ENCODE measurements around the gene CD7. TPM values are rescaled to one million over a fixed set of nuclear protein-coding genes. Genes with fewer than 3 reads are reported as not detected.

Gene CD7
- polyA plus RNA-seq, 1 donor from 2014 or later: not detected

- Histone ChIP-seq H3K27ac (ENCODE audit: low read length) (peak overlapping the region; percentile 90), H3K27me3 (ENCODE audit: insufficient read depth, low read depth, low read length) (no peaks in the 10 kb centered on the region), H3K9ac (ENCODE audit: low read length) (peak overlapping the region; percentile 98), H3K79me2 (replicated peaks; ENCODE audit: insufficient read depth, low read length) (peaks cover 49% of the 10 kb centered on the region), H3K4me3 (ENCODE audit: low read length) (peak overlapping the region; percentile 95), H4K20me1 (ENCODE audit: insufficient read depth) (peaks cover 31% of the 10 kb centered on the region), H3F3A (ENCODE audit: insufficient read depth, low read length, poor library complexity, severe bottlenecking) (no peaks in the 10 kb centered on the region), H2AFZ (ENCODE audit: low read depth, low read length) (peak overlapping the region; percentile 88), H3K36me3 (ENCODE audit: insufficient read depth, low read length) (no peaks in the 10 kb centered on the region), H3K9me2 (ENCODE audit: insufficient read depth, low read length) (no peaks in the 10 kb centered on the region), H3K9me3 (ENCODE audit: low read length) (no peaks in the 10 kb centered on the region), H3K4me2 (ENCODE audit: low read length) (peak overlapping the region; percentile 63)
- TF ChIP-seq TAF1 (IDR thresholded peaks at IDR 0.05; ENCODE audit: low read depth): no peak
- peak; percentile 27 for TF ChIP-seq REST (IDR thresholded peaks at IDR 0.05; ENCODE audit: borderline replicate concordance)
Observed at GRCh38 chr17:82272495-82273326, 44.7 kb downstream of the CD7 start.

DNA sequence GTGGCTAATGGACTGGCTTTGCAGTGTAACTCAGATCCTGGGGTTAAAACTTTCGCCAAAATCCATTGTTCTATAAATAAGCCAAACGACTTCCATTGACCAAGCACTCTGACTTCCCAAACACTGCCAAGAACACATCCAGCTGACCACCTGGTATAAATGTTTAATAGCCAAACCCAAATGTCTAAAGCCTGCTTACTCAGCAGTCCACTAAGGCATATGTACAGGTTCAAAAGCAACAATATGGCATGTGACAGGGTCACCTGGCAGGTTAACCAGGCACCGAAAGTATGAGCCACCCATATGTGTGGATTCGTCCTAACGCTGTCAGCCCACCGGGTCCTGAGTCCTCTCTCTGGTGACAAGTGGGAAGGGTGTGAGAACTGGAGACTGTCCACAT lies 46.0 kb downstream of the CD7 start:
- Histone ChIP-seq H3K27me3 (ENCODE audit: insufficient read depth, low read depth, low read length) (no peaks in the 10 kb centered on the region), H3F3A (ENCODE audit: insufficient read depth, low read length, poor library complexity, severe bottlenecking) (no peaks in the 10 kb centered on the region), H2AFZ (ENCODE audit: low read depth, low read length) (no peak overlapping the region), H3K36me3 (ENCODE audit: insufficient read depth, low read length) (no peaks in the 10 kb centered on the region), H3K27ac (ENCODE audit: low read length) (no peak overlapping the region), H3K4me3 (ENCODE audit: low read length) (peak overlapping the region; percentile 95), H3K9me2 (ENCODE audit: insufficient read depth, low read length) (no peaks in the 10 kb centered on the region), H3K79me2 (replicated peaks; ENCODE audit: insufficient read depth, low read length) (peaks cover 60% of the 10 kb centered on the region), H3K9me3 (ENCODE audit: low read length) (no peaks in the 10 kb centered on the region), H4K20me1 (ENCODE audit: insufficient read depth) (peaks cover 42% of the 10 kb centered on the region), H3K9ac (ENCODE audit: low read length) (no peak overlapping the region), H3K4me2 (ENCODE audit: low read length) (no peak overlapping the region)
- TF ChIP-seq SMC3 (conservative IDR thresholded peaks at IDR 0.05; ENCODE audit: poor library complexity) (no peak), EP300 (conservative IDR thresholded peaks at IDR 0.05; ENCODE audit: poor library complexity, severe bottlenecking) (no peak), EZH2 (IDR thresholded peaks at IDR 0.05; ENCODE audit: borderline replicate concordance, insufficient read depth, low read length, poor library complexity, severe bottlenecking) (no peak), POLR2AphosphoS5 (IDR thresholded peaks at IDR 0.05) (no peak), RAD21 (conservative IDR thresholded peaks at IDR 0.05) (no peak), MXI1 (conservative IDR thresholded peaks at IDR 0.05; ENCODE audit: poor library complexity, severe bottlenecking) (no peak), CTCF (IDR thresholded peaks at IDR 0.05; ENCODE audit: poor library complexity, severe bottlenecking) (no peak), REST (IDR thresholded peaks at IDR 0.05; ENCODE audit: borderline replicate concordance) (no peak), TAF1 (IDR thresholded peaks at IDR 0.05; ENCODE audit: low read depth) (no peak)
